Renal pelvis (tissue), 4 donors: ENCODE measurements around the gene KHDC4. TPM values are rescaled to one million over a fixed set of nuclear protein-coding genes. Genes with fewer than 3 reads are reported as not detected.
"Not testable (repeated sequence)": the region's sequence is repeated elsewhere in the genome, so short reads cannot be mapped to it uniquely, and the experiment has no call there.

Experiments used
- DNase-seq: peaks from one replicate; pipeline ENCODE4 v3.0.0-alpha.2; 2013
- polyA plus RNA-seq, 3 donors: library from polyadenylated mRNA; unstranded; fragments of 120-200 nt; gene quantifications; one replicate each; pipeline ENCODE4 v1.2.1, GENCODE V29; 2013; ENCODE audit not compliant: insufficient read length in 3 of 3

Gene KHDC4
- polyA plus RNA-seq, 3 donors, result 43.9 to 77.9 (median 74.4) TPM

DNA sequence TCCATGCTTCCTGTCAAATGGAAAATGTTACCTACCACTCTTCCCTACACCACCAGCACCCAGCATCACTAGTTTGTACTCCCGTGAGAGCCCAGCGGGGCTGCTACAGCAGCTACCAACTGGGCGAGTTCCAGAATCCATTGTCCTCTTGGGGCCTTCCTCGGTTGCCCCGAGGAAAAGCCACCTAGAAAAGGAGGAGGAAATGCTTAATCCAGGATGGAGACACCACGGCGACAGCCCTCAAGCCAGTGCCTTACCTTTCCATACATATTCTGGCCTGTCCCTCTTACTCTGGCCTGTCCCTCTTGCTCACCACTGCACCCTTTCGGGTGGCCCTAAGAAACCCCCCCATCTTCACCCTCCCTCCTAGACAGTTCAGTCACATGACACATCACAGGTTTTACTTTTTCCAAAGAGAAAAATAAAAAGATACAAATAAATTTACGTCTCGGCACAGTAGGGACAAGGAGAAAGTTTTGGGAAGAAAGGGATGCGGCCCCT, 23.5 kb downstream of the KHDC4 start:
- DNase-seq, result peak; percentile 30

DNA sequence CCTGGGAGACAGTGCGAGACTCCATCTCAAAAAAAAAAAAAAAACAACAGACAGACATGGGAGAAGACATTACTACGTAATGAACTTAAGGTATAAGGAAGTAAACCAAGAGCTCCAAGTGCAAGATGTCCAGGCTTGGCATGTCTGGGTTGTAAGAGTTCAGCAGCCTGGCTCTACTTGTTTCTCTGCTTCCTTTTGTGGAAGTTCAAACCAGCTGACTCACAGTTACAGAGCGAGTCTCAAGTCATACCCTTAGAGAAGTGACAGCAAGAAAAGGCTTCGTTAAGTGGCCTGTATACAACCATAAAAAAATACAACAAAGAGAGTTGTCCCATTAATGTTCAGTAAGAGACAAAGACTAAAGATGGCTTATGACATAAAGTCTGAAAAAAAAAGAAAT, 24.3 kb downstream of the KHDC4 start:
- no peak for DNase-seq

DNA sequence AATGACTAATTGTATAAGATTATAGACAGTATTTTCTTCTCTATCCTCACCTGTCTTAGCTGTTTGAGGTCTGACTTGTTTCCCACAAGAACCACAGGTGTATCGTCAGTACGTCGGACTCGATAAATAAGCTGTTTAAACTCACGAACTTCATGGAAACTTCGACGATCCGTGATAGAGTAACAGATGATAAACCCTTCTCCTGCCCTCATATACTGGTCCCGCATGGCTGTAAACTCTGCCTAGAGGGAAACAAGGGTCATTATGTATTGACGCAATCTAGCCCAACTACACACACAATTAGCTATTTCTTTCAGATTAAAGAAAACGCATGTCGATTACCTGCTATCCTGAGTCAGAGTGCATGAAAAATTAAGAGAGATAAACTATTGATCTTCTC, 30.0 kb downstream of the KHDC4 start:
- no peak for DNase-seq

DNA sequence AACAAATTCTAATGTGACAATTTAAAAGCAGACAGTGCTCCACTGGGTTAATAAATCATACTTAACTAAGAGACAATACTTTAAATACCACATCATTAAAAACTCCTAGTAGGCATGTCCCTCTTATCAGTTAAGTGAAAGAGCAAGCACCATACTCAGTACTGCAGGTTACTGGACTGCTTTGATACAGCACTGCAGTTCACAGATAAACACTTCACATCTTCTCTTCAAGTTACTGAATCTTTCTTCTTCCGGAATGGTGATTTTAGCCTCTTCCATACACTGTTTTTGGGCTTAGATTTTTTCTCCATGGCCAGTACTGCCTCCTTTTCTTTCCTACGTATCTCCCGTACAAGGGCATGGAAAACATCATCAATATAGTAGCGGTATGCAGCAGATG, 34.1 kb downstream of the KHDC4 start:
- DNase-seq, result no peak

DNA sequence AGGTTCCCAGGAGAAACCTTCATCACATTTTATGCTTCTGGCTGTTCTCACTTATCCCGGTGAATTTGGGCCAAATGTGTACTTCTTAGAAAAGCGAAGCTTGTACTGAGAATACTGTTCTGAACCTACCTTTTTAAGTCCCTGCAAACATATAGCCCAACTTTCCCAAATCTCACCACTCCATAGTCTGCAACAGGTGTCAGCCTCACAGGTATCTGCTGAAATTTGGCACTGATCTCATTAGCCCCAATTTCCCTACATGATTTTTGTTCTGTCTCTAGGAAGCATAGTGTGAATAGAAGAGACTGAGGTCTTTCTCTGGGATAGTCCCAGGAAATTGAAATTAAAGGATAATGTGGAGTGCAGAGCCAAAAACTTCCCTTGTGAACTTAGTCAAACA, 34.5 kb downstream of the KHDC4 start:
- DNase-seq, result no peak

DNA sequence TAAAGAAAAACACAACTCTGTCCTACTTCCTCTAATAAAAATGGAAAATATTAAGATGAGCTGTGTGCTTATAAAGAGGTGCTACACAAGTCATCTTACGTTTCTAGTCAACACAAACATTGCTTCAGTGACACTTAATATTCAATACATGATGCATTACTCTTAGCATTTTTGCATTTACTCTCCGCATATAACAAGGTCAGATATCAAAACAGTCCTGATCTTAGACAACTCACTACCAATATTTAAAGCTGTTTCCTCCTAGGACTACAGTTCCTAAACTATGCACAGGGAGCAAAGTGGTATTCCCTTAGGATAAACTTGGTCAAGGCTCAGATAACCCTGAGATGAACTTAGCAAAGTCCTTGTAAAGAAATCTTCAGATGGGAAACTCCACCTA, 35.3 kb downstream of the KHDC4 start:
- no peak for DNase-seq

DNA sequence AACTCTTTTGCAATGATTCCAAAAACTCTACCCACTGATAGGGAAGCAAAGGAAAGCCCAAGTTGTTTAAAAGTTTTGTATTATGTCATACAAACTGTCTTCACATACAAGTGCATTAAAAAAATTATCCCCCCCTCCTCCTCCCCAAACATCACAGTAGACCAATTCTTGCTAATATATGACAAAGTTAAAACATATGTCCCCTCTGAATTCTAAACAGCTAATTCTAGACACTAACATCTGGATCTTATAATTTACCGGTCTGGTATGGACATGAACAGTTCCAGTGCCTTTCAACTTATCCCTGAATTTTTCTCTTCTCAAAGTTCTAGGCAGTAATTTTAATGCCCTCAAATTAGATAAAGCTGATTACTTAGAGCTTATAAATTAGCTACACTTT, 36.5 kb downstream of the KHDC4 start:
- DNase-seq, result no peak

DNA sequence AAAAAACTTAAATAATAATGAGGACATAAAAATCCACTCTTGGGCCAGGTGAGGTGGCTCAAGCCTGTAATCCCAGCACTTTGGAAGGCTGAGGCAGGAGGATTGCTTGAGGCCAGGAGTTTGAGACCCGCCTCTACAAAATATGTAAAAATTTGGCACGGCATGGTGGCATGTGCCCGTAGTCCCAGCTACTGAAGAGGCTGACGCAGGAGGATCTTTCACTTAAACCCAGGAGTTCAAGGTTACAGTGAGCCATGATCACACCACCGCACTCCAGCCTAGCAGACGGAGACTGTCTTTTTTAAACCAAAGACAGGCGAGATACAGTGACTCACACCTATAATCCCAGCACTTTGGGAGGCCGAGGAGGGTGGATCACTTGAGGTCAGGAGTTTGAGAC, 37.7 kb downstream of the KHDC4 start:
- DNase-seq, result not testable (repeated sequence)

DNA sequence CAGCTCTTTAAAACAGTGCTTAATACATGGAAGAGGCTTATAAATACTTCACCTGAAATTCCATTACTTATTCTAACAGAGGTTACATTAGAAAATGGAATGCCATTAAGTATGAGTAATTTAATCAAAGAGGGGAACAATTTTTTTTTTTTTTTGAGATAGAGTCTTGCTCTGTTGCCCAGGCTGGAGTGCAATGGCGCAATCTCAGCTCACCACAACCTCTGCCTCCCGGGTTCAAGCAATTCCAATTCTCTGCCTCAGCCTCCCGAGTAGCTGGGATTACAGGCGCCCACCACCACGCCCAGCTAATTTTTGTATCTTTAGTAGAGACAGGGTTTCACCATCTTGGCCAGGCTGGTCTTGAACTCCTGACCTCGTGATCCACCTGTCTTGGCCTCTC, 38.6 kb downstream of the KHDC4 start:
- DNase-seq, result not testable (repeated sequence)

DNA sequence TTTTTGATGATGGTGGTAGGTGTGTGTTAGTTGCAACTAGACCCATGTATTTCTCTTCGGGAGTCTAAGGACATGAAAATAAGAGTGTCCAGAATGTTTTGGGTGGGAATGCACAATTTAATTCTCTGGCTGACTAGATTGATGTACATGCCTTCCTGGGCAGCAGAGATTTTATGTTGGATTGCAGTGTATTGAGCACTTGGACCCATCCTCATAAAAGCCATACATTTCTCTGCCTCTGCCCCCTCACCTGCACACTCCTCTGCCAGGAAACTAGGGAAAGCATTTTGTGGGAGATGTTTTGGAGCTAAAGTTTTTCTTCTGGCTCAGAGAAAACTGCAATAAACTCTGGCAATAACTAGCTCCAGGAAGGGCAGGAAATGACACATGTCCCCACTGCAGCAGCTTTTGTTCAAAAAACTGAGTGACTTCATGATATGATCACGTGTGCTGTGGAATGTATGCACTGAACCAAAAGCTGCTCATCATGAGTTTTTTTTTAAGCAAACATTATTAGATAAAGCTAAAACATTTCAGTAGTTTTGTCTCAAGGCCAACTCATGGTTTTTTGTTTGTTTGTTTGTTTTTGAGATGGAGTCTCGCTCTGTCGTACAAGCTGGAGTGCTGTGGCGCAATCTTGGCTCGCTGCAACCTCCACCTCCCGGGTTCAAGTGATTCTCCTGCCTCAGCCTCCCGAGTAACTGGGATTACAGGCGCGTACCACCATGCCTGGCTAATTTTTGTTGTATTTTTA, 40.6 kb downstream of the KHDC4 start:
- DNase-seq, result peak; percentile 38

DNA sequence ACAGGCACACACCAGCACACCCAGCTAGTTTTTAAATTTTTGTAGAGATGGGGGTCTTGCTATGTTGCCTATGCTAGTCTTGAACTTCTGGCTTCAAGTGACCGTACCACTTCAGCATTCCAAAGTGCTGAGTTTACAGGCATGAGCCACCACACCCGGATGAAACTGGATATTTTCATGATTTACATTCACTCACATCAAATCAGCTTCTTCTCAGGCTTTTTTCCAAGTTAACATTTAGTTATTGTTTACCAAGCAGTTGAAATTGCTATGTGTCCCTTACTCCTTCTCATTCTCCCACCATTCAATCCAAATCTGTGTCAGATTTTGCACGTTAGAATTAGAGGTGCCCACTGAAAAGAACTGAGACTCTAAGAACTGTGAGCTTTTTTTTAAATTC, 41.4 kb downstream of the KHDC4 start:
- no peak for DNase-seq

DNA sequence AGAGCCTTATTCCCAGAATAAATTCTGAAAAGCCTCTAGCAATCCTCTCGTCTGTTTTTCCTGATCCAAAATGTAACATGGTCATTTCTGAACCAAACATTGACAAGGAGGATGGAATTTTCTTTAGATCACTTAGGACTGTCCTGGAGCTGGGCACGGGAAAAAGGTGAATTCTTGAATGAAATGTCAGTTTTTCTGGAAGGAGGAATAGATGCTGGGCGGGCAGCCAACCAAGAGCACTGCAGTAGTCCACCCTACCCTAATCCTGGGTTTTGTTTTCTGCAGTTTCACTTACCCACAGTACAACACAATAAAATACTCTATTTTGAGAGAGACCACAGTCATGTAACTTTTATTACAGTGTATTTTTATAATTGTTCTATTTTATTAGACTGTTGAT, 44.0 kb downstream of the KHDC4 start:
- no peak for DNase-seq

DNA sequence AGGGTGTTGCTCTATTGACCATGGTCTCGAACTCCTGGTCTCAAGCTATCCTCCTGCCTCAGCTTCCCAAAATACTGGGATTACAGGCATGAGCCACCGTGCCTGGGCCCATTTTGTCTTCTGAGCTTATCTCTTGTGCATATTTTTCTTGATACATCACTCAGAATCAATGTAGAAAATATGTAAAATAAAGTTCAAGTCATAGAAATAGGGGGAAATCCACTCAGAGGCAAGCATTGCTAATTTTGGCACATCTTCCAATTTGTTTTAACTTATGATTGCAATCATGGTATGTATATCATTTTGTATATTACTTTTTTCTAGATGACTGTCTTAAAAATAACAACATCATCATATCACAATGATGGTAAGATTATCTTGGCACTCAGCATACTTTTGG, 44.6 kb downstream of the KHDC4 start:
- DNase-seq, result no peak

DNA sequence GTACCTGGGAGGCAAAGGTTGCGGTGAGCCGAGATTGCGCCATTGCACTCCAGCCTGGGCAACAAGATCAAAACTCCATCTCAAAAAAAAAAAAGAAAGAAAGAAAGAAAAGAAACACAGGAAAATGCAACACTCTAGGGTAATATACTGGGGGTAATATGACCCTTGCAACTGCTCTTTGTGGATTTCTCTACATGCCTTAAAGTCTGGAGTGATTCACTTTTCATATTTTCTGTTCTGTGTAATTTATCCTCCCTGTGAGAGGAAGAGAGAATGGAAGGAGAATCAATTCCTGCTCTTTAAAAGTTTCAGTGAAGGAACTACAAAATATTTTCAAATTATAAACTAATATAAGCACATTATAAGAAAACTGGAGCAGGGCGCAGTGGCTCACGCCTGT, 45.7 kb downstream of the KHDC4 start:
- DNase-seq, result no peak

DNA sequence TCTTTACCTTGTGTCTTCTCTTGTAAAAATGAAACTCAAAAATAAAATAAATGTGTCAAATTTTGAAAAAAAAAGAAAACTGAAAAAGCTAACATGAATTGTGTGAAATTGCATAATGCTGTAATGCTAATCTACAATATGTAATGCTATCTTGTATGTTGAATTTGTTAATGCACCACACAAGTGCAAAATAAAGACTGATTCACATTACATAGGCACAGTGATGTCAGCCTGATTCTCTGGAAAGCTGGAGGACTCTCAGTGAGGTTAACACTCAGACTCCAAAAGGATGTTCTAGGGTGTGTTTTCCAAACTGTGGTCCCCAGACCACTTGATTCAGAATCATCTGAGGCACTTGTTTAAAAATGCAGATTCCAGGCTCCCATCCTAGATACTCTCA, 49.2 kb downstream of the KHDC4 start:
- DNase-seq, result no peak

DNA sequence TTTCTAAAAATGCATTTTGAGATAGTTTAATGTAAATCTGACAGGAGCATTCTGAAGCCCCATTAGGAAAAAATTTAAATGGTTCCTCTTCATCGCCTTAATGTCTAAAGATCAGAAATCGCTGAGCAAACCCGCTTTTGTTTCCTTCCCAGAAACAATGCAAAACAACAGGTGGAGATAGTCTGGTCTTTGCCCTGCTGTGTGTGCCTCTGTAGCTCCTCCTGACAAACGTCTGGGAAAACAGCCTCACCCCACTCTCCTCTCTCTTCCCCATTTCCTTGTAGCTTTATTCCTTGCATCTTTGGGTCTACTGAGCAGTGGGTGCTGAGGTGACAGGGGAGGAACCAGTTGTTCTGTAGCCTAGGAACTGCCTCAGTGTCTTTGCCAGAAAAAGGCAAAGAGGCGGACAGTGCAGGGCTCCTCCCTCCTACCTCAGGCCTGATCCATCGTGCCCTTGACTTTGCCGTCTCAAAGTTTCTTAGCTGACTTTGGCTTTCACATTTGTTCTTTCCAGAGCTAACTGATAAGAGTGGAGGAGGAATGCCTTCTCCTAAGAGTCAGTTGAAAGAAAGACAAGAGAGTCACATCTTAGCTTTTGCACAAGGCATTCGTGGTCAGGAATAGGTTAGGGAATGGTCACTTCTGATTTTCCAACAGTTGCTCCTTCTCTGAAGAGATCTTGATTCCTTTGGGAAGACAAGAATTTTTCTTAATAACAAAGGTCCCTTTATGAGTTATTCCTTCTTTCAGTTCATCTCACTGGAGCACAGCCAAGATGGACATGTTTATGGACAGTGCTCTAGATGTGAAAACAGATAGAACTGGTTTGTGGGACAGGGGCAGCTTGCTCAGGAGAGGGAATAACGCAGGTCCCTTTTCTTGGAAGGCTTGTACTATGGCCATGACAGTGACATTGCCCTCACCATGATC, 49.9 kb downstream of the KHDC4 start:
- no peak for DNase-seq

DNA sequence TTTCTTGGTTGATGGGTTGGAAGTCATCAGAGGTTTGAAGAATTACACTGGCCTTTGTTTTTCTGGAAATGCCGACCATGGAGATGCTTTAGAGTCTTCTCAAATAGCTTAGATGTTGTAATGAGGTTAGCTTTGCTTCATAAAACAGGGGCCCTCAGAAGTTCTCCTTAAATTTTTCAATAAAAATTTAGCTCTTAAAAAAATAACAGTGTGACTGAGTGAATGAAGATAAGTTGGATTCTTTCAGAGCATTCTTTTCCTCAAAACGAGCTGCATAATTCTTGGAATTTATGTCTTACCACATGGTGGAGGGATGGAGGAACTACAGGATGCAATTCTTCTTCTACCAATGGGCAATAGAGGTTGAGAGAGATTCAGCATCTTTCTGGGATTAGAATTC, 51.4 kb downstream of the KHDC4 start:
- no peak for DNase-seq

DNA sequence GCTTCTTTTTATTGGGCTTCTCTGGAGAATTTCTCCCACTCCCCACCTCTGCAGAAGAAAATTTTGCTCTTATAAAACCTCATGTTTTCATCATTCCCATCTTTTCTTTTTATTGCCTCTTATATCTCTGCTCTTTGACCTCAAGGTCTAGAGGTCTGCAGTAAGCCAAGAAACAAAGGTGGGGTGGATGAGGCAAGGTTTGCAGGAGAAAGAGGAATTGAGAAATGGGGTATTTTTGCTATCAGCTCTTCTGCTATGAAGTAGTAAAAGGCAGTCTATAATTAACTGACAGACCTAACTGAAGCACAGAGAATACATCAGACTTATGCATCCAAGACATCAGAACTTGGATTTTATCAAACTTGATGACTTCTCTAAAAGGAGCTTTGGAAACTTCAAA, 52.0 kb downstream of the KHDC4 start:
- DNase-seq, result no peak

DNA sequence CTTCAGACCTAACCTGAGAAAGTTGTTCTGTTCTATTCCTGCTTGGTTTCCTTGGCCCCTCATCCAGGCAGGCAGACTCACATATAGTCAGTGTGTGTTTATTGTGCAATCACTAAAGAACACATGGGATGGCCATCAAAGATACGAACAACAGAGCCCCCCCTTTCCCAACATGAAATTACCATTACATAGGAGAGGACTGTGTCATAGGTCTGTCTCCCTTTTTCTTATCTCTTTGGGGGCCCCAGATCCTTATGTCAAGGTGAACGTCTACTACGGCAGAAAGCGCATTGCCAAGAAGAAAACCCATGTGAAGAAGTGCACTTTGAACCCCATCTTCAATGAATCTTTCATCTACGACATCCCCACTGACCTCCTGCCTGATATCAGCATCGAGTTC, 53.3 kb downstream of the KHDC4 start:
- DNase-seq, result no peak

DNA sequence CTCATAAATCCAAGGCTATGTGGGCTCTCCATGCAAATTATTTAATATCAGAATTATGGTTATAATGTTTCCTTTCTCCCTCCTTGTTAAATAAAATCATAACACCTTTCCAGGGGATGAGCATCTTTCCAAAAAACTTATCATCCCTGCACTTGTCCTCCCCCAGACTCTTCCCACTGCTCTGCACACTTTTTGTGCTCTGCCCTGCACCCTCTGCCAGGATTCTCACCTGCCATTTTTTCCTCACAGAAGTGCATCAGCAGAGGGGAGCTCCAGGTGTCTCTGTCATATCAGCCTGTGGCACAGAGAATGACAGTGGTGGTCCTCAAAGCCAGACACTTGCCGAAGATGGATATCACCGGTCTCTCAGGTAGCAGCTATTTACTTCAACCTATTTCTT, 54.0 kb downstream of the KHDC4 start:
- DNase-seq, result no peak

DNA sequence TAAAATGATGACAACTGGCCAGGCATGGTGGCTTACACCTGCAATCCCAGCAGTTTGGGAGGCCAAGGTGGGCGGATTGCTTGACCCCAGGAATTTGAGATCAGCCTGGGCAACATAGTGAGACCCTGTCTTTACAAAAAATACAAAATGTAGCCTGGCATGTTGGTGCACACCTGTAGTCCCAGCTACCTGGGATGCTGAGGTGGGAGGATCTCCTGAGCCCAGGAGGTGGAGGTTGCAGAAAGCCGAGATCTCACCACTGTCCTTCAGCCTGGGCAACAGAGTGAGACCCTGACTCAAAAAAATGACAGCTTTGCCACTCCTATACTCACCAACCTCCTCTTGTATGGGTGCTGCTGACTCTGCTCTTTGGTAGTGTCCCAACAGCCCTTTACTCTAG, 56.3 kb downstream of the KHDC4 start:
- DNase-seq, result no peak

DNA sequence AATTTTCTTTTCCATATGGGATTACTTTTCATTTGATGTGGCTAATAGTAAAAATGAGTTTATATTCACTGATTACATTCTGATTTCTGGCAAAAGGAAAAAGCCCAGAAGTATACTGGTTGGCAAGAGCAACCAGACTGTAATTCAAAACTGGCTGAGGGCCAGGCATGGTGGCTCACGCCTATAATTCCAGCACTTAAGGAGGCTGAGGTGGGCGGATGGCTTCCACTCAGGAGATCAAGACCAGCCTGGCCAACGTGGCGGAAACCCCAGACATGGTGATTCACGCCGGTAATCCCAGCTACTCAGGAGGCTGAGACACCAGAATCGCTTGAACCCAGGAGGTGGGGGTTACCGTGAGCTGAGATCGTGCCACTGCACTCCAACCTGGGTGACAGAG, 60.4 kb downstream of the KHDC4 start:
- no peak for DNase-seq

DNA sequence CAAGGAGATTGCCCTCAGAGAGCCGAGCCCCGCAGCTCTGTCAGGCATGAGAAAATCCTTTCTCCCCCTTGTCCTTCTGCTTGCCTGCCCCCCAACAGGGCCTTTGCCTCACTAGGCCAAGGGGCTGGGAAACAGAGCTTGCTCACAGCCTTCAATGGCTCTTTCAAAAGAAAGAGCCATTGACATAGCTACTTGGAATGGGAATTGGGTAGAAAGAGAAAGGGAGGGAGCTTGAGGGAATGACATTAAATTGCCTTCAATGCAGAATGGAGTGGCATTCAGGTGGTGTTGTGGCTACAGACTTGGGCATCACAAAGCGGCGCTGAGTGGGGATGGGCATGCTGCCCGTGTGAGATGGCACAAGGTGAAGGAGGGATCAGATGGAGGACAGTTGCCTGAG, 61.7 kb downstream of the KHDC4 start:
- no peak for DNase-seq
